AG10803 (cell line): ENCODE results near the gene ARHGAP22.

Experiments
- DNase-seq: peaks from one replicate; pipeline ENCODE4 v3.0.0; 2010; ENCODE audit warnings: low read depth
- H3K4me3 ChIP-seq: 2 replicates; pipeline ENCODE4 v1.5.1; 2011; ENCODE audit warnings: mild to moderate bottlenecking, low read length, control low read depth
- CTCF ChIP-seq: conservative IDR thresholded peaks from 2 replicates; pipeline ENCODE4 v1.5.1; 2011; ENCODE audit warnings: mild to moderate bottlenecking, low read length, control low read depth, inconsistent platforms

The ARHGAP22 gene

GRCh38 chr10:48551861-48552591, 52.8 kb downstream of the ARHGAP22 start:
- no peak overlapping the region for H3K4me3 ChIP-seq
- TF ChIP-seq CTCF = peak; percentile 88
- DNase-seq = peak; percentile 70

GRCh38 chr10:48550977-48551376, 53.9 kb downstream of the ARHGAP22 start:
- H3K4me3 ChIP-seq = no peak overlapping the region
- DNase-seq = no peak
- TF ChIP-seq CTCF = no peak

- no peak for DNase-seq
- TF ChIP-seq CTCF = no peak
- no peak overlapping the region for H3K4me3 ChIP-seq
These were observed 54.7 kb downstream of the ARHGAP22 start for GRCh38 chr10:48550071-48550691.

- DNase-seq = no peak
- TF ChIP-seq CTCF = no peak
- H3K4me3 ChIP-seq = no peak overlapping the region
These were observed 55.6 kb downstream of the ARHGAP22 start for GRCh38 chr10:48549236-48549635.

GRCh38 chr10:48548531-48549135, 56.2 kb downstream of the ARHGAP22 start:
- DNase-seq = no peak
- no peak for TF ChIP-seq CTCF
- H3K4me3 ChIP-seq = no peak overlapping the region

- no peak for TF ChIP-seq CTCF
- no peak overlapping the region for H3K4me3 ChIP-seq
- DNase-seq = no peak
These were observed 56.9 kb downstream of the ARHGAP22 start for GRCh38 chr10:48547981-48548380.
